Activated CD8-positive, alpha-beta memory T cell treated with anti-CD3 and anti-CD28 coated beads, Interleukin-2, amount 50 U/mL, for 4 hours (primary cell): Measurements from ENCODE around the gene MARK3.
A peak's percentile ranks its signal among the peaks of the same experiment; 100 is the strongest.
"Not testable (repeated sequence)": the region's sequence is repeated elsewhere in the genome, so short reads cannot be mapped to it uniquely, and the experiment has no call there.

Experiments used
- DNase-seq: peaks from one replicate; pipeline ENCODE4 v3.0.0-alpha.2; 2020

The MARK3 gene

GRCh38 chr14:103492156-103492925 lies 107.1 kb downstream of the MARK3 start:
- no peak for DNase-seq

- DNase-seq: no peak
Measured at GRCh38 chr14:103495854-103496253, 110.6 kb downstream of the MARK3 start.

GRCh38 chr14:103496776-103497175 lies 111.6 kb downstream of the MARK3 start:
- no peak for DNase-seq

GRCh38 chr14:103499709-103500108 lies 114.5 kb downstream of the MARK3 start:
- no peak for DNase-seq

GRCh38 chr14:103500148-103500990 lies 115.2 kb downstream of the MARK3 start:
- peak; percentile 83 for DNase-seq

- DNase-seq: no peak
Measured at GRCh38 chr14:103501041-103501870, 116.0 kb downstream of the MARK3 start.

GRCh38 chr14:103501921-103502669 lies 116.9 kb downstream of the MARK3 start:
- no peak for DNase-seq

GRCh38 chr14:103502877-103503276 lies 117.7 kb downstream of the MARK3 start:
- DNase-seq: no peak

- DNase-seq: no peak
Measured at GRCh38 chr14:103503296-103503695, 118.1 kb downstream of the MARK3 start.

GRCh38 chr14:103504991-103505565 lies 119.9 kb downstream of the MARK3 start:
- no peak for DNase-seq

- no peak for DNase-seq
Measured at GRCh38 chr14:103507751-103508150, 122.5 kb downstream of the MARK3 start.

- no peak for DNase-seq
Measured at GRCh38 chr14:103508521-103509329, 123.5 kb downstream of the MARK3 start.

- no peak for DNase-seq
Measured at GRCh38 chr14:103509864-103510723, 124.9 kb downstream of the MARK3 start.

GRCh38 chr14:103510724-103511693 lies 125.8 kb downstream of the MARK3 start:
- no peak for DNase-seq

GRCh38 chr14:103512180-103512579 lies 127.0 kb downstream of the MARK3 start:
- DNase-seq: not testable (repeated sequence)

- DNase-seq: no peak
Measured at GRCh38 chr14:103512701-103513611, 127.7 kb downstream of the MARK3 start.

- DNase-seq: no peak
Measured at GRCh38 chr14:103514596-103515421, 129.6 kb downstream of the MARK3 start.
